ENCODE data around the gene CDC45. TPM values are rescaled to one million over a fixed set of nuclear protein-coding genes. Genes with fewer than 3 reads are reported as not detected.
A peak's percentile ranks its signal among the peaks of the same experiment; 100 is the strongest.

The CDC45 gene
- total RNA-seq, 1 donor = 8.9 TPM

DNA sequence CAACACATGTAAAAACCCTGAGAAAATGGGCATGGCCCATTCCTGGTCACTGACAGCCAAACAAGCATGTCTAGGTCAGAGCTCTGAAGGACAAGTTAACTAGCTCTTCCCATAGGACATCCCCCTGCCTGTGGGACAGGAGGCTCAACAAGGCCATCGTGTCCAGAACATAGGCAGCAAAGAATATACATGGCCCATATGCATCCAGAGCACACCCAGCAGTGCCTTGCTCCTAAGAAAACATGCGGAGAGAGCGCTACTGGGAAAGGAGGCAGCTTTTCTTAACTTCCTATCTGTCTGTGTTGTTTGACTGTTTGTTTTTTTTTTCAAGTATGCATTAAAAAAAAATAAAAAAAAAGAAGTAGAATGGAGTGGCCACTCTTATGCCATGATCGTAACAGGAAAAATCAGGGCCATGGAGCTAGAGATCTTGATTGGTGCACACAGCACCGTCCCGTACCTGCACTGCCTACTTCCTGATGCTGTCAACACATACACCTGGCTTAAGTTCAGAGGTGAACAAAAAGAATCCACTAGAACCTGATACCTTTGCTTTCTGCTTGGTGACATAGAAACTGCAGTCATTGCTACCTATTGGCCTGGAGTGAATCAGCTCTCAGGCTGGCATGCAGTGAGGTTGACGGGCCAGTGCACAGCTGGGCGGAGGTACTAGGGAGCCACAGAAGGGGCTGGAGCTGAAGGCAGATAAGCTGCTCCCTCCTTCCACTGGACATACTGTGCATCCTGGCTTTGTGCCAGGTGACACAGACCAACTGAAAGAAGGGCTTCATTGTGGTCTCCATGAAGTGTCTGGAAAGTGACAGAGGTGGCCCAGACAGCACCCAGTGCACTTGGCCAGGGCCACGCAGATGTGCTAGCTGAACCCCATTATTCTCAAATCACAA is 12.6 kb upstream of the CDC45 start:
- DNase-seq (ENCODE audit: low read depth in 2 of 3, low spot score in 2 of 3) = no peak

DNA sequence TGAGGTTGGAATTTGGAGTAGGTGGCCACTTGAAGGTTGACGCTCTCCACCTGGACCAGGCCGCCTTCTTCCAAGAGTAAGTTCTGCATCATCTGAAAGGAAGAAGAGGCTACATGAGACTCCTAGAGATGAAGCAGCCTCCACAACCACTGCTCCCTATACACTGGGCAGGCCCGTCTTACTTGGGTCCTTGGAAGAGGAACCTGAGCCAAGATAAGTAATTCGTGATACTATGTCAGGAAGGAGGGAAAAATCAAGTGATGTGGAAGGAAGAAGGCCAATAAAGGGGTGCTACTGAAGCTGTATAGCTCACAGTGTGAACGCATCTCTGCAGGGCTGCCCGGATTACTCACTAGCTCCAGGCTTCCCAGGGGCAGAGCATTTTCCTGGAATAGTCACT is 11.8 kb upstream of the CDC45 start:
- no peak for DNase-seq (ENCODE audit: low read depth in 2 of 3, low spot score in 2 of 3)

DNA sequence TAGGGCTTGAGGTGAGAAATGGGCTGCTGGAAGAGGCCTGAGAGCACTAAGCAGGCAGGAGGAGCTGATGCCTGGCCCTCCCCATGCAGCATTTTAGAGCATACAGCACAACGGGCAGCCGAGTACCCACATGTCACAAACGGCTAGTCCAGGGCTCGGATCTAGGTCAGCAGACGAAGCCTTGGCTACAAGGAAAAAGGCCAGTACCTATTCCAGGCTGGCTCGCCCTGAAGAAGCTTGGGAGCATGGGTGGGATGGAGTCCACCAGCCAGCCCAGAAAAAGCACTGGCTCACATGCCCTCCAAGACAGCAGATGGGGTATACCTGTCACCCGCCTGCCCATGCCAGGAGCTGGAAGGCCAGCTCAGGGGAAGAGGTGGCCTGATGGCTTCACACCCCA is 10.3 kb upstream of the CDC45 start:
- no peak for DNase-seq (ENCODE audit: low read depth in 2 of 3, low spot score in 2 of 3)

DNA sequence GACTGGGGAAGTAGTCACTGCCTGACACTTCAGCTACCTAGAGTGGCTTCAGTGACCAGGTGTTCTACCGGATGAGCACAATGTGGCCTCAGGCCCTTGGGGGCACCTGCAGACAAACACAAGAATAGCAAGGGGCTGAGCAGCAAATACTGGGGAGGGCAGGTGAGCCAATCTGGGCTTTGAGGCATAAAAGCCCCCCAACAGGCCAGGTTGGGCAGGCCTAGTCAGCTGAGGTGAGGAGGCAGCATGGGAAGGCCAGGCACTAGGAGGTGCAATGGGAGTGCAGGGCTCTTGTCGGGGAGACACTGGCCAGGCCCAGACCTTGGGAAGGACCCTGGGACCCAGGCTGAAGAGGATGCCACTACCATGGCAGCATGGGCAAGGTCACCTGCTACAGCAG is 9.7 kb upstream of the CDC45 start:
- no peak for DNase-seq (ENCODE audit: low read depth in 2 of 3, low spot score in 2 of 3)

DNA sequence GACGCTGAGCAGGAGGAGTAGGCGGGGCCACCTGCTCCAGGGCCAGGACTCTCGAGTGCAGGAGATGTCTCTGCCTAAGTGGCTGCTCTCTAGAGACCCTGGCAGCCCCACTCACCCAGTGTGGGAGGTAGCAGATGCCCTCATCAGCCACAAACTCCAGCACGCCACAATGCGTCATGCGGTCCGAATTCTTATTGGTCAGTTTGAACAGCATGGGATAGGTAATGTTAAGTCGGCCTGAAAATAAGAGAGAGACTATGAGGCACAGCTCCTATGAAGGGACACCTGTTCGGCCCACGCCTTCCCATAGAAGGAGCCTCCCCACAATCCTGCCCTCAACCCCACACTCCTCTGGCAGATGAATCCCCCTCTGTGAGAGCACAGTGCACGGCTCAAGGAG is 8.1 kb upstream of the CDC45 start:
- no peak for DNase-seq (ENCODE audit: low read depth in 2 of 3, low spot score in 2 of 3)

DNA sequence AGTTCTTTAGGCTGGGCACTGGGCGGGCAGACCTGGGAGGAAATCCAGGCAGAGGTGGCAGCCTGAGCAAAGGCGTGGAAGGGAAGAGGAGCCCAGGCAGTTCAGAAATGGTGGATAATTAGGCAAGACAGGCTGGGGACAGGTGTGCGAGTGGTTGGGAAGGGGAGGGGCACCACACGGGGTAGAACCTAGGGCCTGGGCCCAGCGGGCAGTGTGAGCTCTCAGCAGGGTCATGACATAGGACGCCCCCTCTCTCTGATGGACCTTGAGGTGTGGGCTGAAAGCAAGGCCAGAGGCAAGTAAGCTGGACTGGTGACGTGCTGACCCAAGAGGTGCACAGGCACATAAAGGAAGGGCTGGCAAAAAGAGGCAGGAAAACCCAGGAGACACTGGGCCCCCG is 7.5 kb upstream of the CDC45 start:
- no peak for DNase-seq (ENCODE audit: low read depth in 2 of 3, low spot score in 2 of 3)

DNA sequence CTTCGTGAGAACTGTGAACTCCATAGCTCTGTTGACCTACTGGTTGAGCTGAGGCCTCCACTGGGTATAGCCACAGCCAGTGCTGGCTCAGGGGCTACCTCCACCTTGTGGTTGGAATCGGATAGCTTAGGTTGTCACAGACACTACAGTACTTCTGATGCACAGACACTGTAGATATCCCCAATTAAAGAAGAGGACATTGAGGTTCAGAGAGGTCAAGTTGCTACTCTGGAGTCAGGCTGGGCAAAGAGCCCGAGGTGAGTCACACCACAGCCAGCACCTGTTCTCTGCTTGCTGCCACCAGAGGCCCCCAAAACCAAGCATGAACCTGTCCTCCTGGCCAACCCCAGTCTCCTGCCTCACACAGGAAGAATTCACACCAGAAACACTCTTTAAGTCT is 6.1 kb upstream of the CDC45 start:
- DNase-seq (ENCODE audit: low read depth in 2 of 3, low spot score in 2 of 3) = no peak

DNA sequence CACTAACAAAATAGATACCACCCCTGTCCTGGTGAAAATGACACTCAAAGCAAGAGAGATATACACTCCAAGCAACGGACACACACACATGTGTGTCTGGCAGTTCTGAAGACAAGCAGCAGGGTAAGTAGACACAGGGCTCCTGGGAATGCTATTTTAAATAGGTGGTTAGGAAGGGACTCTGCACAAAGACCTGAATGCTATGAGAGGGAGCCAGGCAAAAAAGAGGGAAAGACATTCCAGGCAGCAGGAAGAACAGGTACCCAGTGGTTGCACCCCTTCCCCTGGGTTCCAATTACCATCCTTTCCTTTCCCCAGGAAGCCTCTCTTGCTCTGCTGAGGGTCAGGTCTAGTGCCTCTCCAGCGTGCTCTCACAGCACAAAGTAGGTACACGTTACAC is 3.7 kb upstream of the CDC45 start:
- DNase-seq (ENCODE audit: low read depth in 2 of 3, low spot score in 2 of 3) = no peak

DNA sequence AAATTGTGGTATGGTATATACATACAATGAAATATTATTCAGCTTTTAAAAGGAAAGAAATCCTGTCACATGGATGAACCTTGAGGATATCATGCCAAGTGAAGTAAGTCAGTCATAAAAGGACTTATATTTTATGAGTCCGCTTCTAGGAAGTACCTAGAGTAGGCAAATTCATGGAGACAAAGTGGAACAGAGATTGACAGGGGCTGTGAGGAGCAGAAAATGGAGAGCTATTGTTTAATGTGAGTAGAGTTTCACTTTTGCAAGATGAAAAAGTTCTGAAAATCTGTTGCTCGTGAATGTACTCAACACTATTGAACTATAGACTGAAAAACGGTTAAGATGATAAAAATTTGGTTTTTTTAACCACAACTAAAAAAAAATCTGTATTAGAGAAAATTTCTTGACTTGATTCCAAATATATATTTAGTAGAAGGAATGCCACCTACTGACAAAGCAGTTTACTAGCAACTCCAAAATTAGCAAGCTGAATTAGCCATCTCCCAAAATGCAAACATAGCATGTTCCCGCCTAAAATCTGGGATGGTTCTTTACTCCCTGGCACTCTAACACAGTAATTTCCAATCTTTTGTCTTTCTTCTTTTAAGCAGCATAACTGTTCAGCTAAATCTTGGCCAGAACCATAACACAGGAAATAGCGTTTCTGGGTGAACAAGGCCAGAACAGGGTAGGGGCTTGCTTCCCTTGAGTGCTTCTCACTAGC is 2.2 kb upstream of the CDC45 start:
- DNase-seq (ENCODE audit: low read depth in 2 of 3, low spot score in 2 of 3) = peak in 1 of 3 donors; percentile 36

DNA sequence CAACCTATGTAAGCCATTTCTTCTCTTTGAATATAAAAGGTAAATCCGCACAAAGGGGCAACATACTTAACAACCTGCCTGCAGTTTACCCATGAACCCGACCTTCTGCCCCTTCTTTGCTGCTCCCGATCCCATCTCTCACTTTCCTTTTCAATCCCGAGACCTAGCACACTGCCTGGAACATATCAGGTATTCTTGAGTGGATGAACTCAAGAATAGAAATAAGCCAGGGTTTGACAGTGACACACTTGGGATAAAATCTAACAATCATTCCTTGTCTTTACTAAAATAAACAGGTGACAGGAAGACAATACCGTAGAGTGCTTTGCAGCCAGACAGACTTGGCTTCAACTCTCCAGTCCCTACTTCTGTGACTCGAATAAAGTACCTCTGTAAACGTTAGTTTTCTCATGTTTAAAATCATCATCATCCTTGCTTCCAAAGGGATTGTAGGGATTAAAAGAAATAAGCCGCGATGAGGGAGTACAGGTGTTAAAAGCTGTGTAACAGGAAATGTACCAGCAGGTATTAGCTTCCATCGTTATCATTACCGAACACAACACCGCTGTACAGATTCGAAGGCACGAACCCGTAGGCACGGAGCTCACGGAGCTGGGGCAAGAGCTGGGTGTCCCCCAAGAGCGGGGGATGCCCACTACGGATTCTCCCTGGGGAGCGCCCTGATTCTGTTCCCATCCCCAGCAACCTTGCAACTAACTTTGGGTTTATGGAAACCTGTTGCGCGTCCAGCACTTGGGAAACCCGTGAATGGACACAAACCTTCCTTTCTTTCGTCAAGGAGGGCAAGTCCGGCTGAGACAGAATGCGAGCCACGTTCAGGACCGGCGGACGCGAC is 1.4 kb upstream of the CDC45 start:
- peak in 1 of 3 donors; percentile 7 for DNase-seq (ENCODE audit: low read depth in 2 of 3, low spot score in 2 of 3)

DNA sequence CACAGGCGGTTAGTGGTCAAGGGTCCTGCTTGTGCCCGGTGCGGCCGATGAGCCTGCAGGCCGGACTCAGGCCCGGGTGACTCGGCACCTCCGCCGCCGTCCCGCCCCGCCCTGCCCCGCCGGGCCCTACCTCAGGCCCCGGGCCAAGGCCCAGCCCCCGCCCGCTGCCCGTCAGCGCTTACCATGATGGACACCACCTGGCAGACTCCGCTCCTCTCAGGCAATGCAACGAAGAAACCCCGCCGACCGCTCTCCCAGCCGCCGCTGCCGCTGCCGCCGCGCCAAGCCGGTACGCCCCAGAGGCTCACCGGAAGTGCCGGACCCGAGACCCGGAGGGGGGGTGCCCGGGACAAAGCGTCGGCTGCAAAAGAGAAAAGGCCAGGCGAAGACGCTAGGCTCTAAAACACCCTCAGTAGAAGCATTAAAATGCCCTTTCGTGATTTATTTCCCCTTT is 792 bp upstream of the CDC45 start, which contains the start of gene UFD1:
UFD1 (minus strand) TSS at position 293 of the 454 bp plus-strand sequence; CDS start at position 185, 108 bp downstream.
- DNase-seq (ENCODE audit: low read depth in 2 of 3, low spot score in 2 of 3) = no peak

DNA sequence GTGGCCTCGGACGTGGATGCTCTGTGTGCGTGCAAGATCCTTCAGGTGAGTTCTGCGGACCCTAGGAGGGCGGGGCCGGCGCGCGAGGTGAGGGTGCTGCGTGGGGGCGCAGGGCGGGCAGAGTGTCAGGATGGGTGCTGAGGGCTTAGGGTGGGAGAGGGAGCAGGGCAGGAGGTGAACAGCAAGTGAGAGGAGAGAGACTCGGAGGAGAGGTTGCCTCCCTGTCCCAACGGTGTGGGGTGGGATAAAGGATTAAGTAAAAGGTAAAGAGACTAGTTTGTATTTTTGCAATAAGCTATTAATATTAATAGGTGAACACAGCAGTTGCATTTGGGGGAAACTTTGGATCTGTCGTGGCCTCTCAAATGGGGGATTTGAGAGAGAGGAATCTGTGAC is 451 bp downstream of the CDC45 start:
- no peak for DNase-seq (ENCODE audit: low read depth in 2 of 3, low spot score in 2 of 3)

DNA sequence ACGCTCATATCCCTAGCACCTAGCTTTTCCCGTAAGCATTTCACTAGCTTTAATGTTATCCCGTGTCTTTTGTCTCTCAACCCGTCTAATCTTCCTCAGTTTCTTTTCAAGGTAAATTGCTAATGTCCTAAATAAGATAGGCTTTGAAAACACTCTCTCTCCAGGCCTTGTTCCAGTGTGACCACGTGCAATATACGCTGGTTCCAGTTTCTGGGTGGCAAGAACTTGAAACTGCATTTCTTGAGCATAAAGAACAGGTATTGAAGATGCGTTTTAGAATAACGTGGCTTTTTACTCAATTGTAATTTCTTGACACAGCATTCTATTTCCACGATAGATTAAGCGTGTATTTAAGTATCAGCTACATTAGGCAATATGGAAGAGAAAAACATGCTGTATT is 1.1 kb downstream of the CDC45 start:
- no peak for DNase-seq (ENCODE audit: low read depth in 2 of 3, low spot score in 2 of 3)

DNA sequence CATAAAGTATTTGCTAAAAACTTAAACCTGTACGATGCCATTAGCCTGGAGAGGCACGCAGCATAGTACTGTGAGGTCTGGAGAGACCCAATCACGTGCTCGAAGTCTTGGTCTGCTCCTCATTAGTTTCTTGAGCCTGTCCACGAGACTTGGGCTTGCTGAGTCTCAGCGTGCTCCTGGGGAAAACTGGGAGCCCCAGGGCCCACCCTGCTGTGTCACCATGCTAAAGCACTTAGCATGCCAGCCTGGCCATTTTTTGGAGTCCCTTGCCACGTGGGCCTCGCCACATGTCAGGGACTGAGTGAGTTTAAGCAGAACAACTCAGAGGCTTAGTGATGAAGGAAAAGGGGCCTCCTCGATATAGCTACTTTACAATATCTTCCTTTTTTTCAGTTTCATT is 2.6 kb downstream of the CDC45 start:
- DNase-seq (ENCODE audit: low read depth in 2 of 3, low spot score in 2 of 3) = no peak

DNA sequence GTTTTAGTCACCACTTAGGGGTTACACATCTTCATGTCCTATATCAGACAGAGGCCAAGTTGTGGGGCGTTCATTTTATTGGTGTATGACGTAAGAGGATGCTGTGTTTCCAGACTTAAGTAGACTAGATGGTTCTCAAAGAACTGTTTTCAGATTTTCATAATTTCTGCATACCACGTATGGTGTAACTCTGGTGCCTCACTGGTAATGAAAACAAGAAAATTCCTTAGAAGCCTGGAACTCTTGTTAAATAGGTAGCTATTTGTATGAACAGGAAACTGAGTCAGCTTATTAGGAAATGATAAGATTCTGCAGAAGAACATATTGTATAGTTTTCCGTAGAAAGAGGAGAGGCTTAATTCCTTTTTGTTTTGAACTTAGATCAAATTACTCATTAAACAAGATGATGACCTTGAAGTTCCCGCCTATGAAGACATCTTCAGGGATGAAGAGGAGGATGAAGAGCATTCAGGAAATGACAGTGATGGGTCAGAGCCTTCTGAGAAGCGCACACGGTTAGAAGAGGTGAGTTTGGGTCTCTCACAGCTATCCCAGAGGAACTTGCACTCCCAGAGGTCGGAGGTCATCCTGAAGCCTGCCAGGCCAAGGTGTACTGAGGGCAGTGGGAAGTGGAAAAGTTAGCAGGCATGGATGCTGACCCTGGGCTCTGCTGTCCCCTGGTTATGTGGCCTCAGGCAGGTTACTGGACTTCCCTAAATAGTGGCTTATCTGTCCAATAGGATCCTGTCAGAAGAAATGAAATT is 3.9 kb downstream of the CDC45 start:
- no peak for DNase-seq (ENCODE audit: low read depth in 2 of 3, low spot score in 2 of 3)

DNA sequence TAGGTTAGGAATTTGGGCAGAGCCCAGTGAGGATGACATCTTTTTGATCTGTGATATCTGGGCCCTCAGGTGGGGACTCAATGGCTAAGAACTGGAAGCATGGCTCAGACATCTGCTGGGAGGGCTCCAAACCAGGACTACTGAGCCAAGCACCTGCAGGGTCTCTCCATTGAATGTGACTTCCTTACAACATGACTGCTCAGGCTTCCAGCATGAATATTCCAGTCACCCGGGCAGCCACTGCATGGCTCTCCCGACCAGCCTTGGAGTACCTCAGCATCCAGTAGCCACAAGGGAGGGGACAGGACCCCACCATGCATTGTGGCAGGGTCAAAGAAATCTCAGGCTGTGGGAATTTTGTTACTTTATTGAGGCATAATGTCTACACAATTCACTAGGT is 8.6 kb downstream of the CDC45 start:
- DNase-seq (ENCODE audit: low read depth in 2 of 3, low spot score in 2 of 3) = no peak

DNA sequence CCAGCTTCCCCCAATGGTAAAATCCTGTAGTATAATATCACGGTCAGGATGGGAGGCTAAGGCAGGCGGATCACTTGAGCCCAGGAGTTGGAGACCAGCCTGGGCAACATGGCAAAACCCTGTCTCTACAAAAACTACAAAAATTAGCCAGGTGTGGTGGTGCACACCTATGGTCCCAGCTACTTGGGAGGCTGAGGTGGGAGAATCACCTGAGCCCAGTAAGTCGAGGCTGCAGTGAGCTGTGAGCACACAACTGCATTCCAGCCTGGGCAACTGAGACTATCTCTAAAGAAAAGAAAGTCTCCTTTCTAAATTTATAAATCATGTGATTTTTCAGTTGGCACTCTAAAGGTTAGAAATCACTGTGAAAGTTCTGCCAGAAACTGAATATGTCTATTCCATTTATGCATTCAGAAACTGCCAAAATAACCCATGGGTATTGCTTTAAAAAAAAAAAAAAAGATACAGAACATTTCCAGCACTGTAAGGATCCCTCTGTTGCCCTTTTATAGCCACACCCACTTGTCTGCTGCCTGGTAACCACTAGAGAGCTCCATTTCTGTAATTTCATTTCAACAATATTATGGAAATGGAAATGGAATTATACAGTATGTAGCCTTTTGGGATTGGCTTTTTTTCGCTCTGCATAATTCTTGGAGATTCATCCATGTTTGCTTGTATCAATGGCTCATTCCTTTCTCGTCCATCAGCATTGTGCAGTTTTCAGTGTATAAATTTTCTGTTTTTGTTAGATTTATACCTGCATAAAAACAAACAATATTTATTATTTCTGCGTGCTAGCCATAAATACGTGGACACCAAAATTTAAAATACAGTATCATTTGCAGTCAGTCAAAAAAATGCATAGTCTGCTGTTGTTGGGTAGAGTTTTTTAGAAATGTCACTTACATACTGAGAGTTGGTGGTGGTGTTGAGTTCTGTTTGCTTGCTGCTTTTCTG is 9.4 kb downstream of the CDC45 start:
- DNase-seq (ENCODE audit: low read depth in 2 of 3, low spot score in 2 of 3) = peak in 1 of 3 donors; percentile 64

DNA sequence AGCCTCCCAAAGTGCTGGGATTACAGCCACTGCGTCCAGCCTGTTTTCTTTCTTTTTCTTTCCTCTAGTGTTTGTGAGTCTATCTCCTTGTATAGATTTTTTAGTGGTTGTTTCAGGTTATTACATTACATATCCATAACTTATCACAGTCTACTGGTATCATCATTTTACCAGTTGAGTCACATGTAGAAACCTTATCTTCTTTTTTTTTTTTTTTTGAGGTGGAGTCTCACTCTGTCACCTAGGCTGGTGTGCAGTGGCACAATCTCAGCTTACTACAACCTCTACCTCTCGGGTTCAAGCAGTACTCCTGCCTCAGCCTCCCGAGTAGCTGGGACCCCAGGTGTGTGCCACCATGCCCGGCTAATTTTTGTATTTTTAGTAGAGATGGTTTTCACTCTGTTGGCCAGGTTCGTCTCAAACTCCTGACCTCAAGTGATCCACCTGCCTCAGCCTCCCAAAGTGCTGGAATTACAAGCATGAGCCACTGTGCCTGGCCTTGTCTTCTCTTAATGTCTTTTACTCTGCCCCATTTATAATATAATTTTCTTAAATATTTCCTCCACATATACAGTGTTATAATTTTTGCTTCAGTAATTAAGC is 11.0 kb downstream of the CDC45 start:
- no peak for DNase-seq (ENCODE audit: low read depth in 2 of 3, low spot score in 2 of 3)
